ENCODE results near the gene CNTF. TPM values are rescaled to one million over a fixed set of nuclear protein-coding genes. Genes with fewer than 3 reads are reported as not detected.

Gene CNTF
- total RNA-seq, 1 experiment from 2014 or later, result 2.9 TPM

GRCh38 chr11:58640386-58641023 is 18.0 kb downstream of the CNTF start:
- H3K4me1 Mint-ChIP-seq (ENCODE audit: insufficient read depth, unreplicated experiment), result no peaks in the 10 kb centered on the region
- intact Hi-C loops (cut with micrococcal nuclease), result no loop called here
- no peak for TF ChIP-seq CTCF (IDR thresholded peaks at IDR 0.05; ENCODE audit: unreplicated experiment)
- no peak overlapping the region for H3K4me3 Mint-ChIP-seq (ENCODE audit: unreplicated experiment)
- no peak overlapping the region for H3K27ac Mint-ChIP-seq (ENCODE audit: low read depth, unreplicated experiment)
- H3K36me3 Mint-ChIP-seq (ENCODE audit: insufficient read depth, unreplicated experiment), result no peaks in the 10 kb centered on the region
- peaks cover 7% of the 10 kb centered on the region for H3K9me3 Mint-ChIP-seq (ENCODE audit: unreplicated experiment)
- no peak for DNase-seq (ENCODE audit: unreplicated experiment)
- CTCF ChIA-PET, result interaction anchor here (0.6 to 4.2 kb wide), 4 partner anchors 11 to 65 kb away, joined by 4 to 18 read pairs (median 11); partner anchors contain the start of gene LPXN
- no peaks in the 10 kb centered on the region for H3K27me3 Mint-ChIP-seq (ENCODE audit: insufficient read depth, unreplicated experiment)
- POLR2A ChIA-PET, result interaction anchor here (0.9 to 1.3 kb wide), 2 partner anchors 12 to 13 kb away, joined by 3 to 5 read pairs; no protein-coding TSS in a partner anchor
- no TSS peak for BruUV-seq (replicated peaks)

- DNase-seq (ENCODE audit: unreplicated experiment), result no peak
- no TSS peak for BruUV-seq (replicated peaks)
- Mint-ChIP-seq H3K4me3 (ENCODE audit: unreplicated experiment) (no peak overlapping the region), H3K4me1 (ENCODE audit: insufficient read depth, unreplicated experiment) (no peaks in the 10 kb centered on the region), H3K27ac (ENCODE audit: low read depth, unreplicated experiment) (no peak overlapping the region), H3K27me3 (ENCODE audit: insufficient read depth, unreplicated experiment) (no peaks in the 10 kb centered on the region), H3K9me3 (ENCODE audit: unreplicated experiment) (peaks cover 7% of the 10 kb centered on the region), H3K36me3 (ENCODE audit: insufficient read depth, unreplicated experiment) (no peaks in the 10 kb centered on the region)
- POLR2A ChIA-PET, result interaction anchor here (0.9 kb wide), 1 partner anchor 13 kb away, joined by 3 read pairs; no protein-coding TSS in a partner anchor
- intact Hi-C loops (cut with micrococcal nuclease), result no loop called here
- CTCF ChIA-PET, result interaction anchor here (4.2 kb wide), 1 partner anchor 12 kb away, joined by 18 read pairs; no protein-coding TSS in a partner anchor
- no peak for TF ChIP-seq CTCF (IDR thresholded peaks at IDR 0.05; ENCODE audit: unreplicated experiment)
Measured at GRCh38 chr11:58641341-58641740, 18.9 kb downstream of the CNTF start.

- Mint-ChIP-seq H3K36me3 (ENCODE audit: insufficient read depth, unreplicated experiment) (no peaks in the 10 kb centered on the region), H3K4me3 (ENCODE audit: unreplicated experiment) (no peak overlapping the region), H3K27me3 (ENCODE audit: insufficient read depth, unreplicated experiment) (no peaks in the 10 kb centered on the region), H3K9me3 (ENCODE audit: unreplicated experiment) (peaks cover 7% of the 10 kb centered on the region), H3K27ac (ENCODE audit: low read depth, unreplicated experiment) (no peak overlapping the region), H3K4me1 (ENCODE audit: insufficient read depth, unreplicated experiment) (no peaks in the 10 kb centered on the region)
- BruUV-seq (replicated peaks), result no TSS peak
- intact Hi-C loops (cut with micrococcal nuclease), result no loop called here
- no peak for TF ChIP-seq CTCF (IDR thresholded peaks at IDR 0.05; ENCODE audit: unreplicated experiment)
- ChIA-PET POLR2A (interaction anchor here (0.5 kb wide), 1 partner anchor 915 kb away, joined by 3 read pairs; no protein-coding TSS in a partner anchor), CTCF (interaction anchor here (0.6 to 4.2 kb wide), 3 partner anchors 11 to 147 kb away, joined by 3 to 18 read pairs (median 4); no protein-coding TSS in a partner anchor)
- DNase-seq (ENCODE audit: unreplicated experiment), result no peak
Measured at GRCh38 chr11:58641803-58642581, 19.5 kb downstream of the CNTF start.

GRCh38 chr11:58645854-58646253 is 23.4 kb downstream of the CNTF start:
- ChIA-PET POLR2A (interaction anchor here (1.6 kb wide), 1 partner anchor 65 kb away, joined by 3 read pairs; no protein-coding TSS in a partner anchor), CTCF (interaction anchor here (0.7 to 2.8 kb wide), 6 partner anchors 9 to 255 kb away, joined by 3 to 13 read pairs (median 6); no protein-coding TSS in a partner anchor)
- Mint-ChIP-seq H3K36me3 (ENCODE audit: insufficient read depth, unreplicated experiment) (no peaks in the 10 kb centered on the region), H3K4me3 (ENCODE audit: unreplicated experiment) (no peak overlapping the region), H3K27ac (ENCODE audit: low read depth, unreplicated experiment) (no peak overlapping the region), H3K27me3 (ENCODE audit: insufficient read depth, unreplicated experiment) (no peaks in the 10 kb centered on the region), H3K4me1 (ENCODE audit: insufficient read depth, unreplicated experiment) (no peaks in the 10 kb centered on the region), H3K9me3 (ENCODE audit: unreplicated experiment) (peaks cover 7% of the 10 kb centered on the region)
- intact Hi-C loops (cut with micrococcal nuclease), result no loop called here
- no TSS peak for BruUV-seq (replicated peaks)
- DNase-seq (ENCODE audit: unreplicated experiment), result no peak
- no peak for TF ChIP-seq CTCF (IDR thresholded peaks at IDR 0.05; ENCODE audit: unreplicated experiment)

All from MCF 10A (cell line).